Measurements from ENCODE around the gene NTRK1.

The NTRK1 gene

DNA sequence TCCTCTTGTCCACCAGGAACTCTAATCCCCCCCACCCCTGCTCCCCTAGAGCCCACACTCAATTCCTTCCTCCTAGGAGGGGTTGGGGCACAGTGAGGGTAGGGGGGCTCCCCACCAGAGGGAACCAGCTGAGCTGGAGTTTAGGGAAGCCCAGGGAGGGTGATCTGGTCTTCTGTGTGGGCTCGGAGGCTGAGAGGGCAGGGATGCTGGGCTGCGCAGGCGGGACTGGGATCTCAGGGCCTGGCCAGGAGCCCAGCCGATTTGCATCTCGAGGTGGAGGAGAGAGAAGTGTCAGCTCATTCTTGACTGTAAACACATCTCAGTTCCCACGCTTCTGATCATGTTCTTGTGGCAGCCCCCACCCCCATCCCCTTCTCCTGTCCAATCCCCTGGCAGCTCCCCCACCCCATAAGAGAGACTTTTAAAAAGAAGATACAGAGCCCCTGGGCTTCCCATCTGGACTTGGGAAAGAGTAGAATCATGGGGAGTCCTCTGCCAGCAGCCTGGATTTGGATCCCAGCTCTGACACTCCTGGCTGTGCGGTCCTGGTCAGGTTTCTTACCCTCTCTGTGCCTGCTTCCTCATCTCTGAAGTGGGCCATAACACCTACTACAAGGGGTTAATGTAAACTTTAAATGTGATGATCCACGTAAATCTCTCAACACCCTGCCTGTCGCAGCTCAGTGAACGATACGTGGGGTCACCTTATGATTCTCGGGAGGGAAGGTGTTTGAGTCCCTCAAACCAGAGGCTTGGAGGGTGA lies 39.5 kb downstream of the NTRK1 start:
- DNase-seq = no peak

GRCh38 chr1:156900896-156901589 lies 40.4 kb downstream of the NTRK1 start:
- no peak for DNase-seq

- no peak for DNase-seq
These were observed 40.9 kb downstream of the NTRK1 start for GRCh38 chr1:156901590-156901900.

DNA sequence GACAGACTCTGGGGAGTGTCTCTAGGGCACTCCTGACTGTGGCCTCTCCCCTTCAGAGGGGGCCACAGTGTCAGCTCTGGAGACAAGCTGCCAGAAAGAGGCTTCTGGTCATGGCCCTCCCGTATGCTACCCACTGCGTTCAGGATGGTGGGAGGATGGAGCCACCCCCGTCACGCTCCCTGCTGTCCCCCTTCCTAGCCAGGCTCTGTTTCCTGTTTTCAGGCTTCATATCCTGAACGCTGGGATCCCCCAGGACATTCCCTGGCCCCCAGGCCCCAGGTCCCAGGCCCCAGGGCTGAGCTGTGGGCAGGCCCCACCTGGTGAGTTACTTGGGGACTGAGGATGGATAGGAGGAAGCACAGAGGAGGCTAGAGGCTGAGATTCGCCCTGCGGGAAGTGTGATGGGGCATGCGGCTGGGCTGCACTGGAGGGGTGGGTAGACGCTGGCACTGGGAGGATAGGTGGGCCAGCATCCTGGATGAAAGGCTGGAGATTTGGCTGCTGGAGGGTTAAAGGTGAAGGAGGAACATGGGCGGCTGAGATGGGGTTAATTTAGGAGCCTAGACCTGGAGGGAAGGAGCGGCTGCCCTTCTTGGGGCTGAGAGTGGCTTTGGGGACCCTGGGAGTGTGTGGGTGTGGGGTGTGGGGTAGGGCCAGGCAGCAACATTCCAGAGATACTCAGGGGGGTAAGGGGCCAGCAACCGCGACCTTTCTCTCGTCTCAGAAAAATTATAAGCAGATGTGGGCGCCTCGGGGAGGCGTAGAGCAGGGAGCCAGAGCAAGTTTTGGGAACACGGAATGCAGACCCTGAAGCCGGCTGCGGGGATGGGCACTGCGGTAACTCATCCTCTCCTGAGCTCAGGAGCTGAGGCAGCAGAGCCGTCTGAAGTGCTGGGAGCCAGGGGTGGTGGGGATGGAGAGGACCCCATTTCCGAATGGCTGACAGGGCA lies 41.6 kb downstream of the NTRK1 start:
- no peak for DNase-seq

- no peak for DNase-seq
These were observed 42.8 kb downstream of the NTRK1 start for GRCh38 chr1:156903328-156904091.

DNA sequence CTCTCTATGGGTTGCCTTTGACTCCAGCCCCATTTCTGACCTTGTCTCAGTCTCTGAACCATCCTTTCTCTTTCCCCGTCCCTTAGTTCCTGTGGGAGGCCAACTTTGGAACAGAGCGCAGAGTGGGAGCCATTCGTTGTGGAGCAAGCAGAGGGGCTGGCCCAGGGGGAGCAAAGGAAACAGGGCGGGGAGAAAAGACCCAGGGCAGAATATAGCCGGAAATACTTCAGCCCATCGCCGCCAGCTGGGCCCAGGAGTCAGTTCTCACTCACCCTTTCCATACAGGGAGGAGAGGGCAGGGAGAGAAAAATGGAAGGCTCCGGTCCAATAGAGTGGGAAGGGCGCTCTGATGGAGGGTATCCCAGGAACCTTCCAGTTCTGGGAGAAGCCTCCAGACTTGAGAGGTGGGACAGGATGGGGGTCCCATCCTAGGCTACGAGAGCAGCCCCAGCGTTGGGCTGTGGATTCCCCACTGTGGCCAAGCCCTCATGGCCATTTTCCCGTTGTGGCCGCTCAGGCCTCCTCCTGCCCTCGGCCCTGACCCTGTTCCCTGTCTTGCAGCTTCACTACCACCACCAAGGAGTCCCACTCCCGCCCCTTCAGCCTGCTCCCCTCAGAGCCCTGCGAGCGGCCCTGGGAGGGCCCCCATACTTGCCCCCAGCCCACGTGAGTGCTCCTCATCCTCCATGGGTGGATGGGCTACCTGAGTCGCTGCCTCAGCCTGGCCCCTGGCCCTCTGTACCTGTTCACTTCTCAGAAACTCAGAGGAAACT lies 43.7 kb downstream of the NTRK1 start:
- no peak for DNase-seq

- DNase-seq = no peak
These were observed 44.5 kb downstream of the NTRK1 start for GRCh38 chr1:156905176-156905575.

DNA sequence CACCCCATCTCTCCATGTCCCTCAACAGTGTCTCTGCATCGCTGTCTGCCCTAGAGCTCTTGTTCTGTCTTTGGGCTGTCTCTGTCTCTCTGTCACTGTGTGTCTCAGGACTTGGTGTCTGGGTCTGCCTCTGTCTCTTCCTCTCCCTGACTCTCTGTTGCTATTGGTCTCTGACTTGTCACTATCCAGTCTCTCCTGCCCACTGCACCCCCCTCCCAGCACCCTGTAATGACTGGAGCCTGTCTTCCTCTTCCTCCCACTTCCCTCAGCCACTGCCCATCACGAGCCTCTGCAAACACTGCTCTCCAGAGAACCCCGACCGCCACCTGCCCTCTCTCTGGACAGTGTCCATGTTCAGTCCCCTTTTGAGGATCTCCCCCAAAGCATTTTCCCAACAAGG lies 45.0 kb downstream of the NTRK1 start:
- DNase-seq = no peak

GRCh38 chr1:156906206-156906906 lies 45.7 kb downstream of the NTRK1 start:
- DNase-seq = no peak

- no peak for DNase-seq
These were observed 47.9 kb downstream of the NTRK1 start for GRCh38 chr1:156908541-156908940.

DNA sequence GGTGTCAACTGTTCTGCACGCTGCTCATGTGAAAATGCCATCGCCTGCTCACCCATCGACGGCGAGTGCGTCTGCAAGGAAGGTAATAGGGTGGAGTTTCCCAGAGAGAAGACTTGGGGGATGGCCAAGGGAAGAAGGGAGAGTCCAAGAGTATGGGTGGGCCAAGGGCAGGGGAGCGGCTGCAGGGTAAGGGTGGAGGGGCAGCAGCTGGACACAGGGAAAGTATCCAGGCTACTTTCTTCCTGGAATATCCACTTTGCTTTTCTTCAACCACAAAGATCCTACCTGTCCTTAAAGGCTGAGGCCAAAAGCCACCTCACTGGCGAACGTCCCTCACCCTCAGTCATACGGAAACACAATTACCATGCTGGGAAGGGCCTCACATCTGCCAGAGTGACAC lies 48.3 kb downstream of the NTRK1 start:
- DNase-seq = no peak

- no peak for DNase-seq
These were observed 49.0 kb downstream of the NTRK1 start for GRCh38 chr1:156909671-156910070.

DNA sequence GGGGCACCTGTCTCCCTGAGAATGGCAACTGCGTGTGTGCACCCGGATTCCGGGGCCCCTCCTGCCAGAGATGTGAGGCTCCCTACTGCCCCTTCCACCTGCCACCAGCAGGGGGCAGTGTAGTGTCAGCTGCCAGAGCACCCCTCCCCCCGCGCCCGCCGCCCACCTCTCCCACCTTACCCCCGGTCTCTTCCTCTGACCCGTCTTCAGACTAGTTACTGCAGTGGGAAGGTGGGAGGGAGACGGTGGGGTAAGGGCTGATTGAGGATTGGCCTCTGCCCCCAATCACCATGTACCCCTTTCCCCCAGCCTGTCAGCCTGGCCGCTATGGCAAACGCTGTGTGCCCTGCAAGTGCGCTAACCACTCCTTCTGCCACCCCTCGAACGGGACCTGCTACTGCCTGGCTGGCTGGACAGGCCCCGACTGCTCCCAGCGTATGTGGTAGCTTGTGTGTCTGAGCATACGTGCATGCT lies 49.7 kb downstream of the NTRK1 start:
- DNase-seq = no peak

GRCh38 chr1:156911577-156912298 lies 51.1 kb downstream of the NTRK1 start:
- DNase-seq = no peak

GRCh38 chr1:156912310-156912709 lies 51.6 kb downstream of the NTRK1 start:
- DNase-seq = no peak

- no peak for DNase-seq
These were observed 52.5 kb downstream of the NTRK1 start for GRCh38 chr1:156912861-156913808.

GRCh38 chr1:156913809-156914387 lies 53.2 kb downstream of the NTRK1 start:
- no peak for DNase-seq

- DNase-seq = no peak
These were observed 53.8 kb downstream of the NTRK1 start for GRCh38 chr1:156914440-156914856.

Measured in HCEC 1CT (cell line).